K562 (cell line): ENCODE results near the gene TANC1. TPM values are rescaled to one million over a fixed set of nuclear protein-coding genes. Genes with fewer than 3 reads are reported as not detected.

Source experiments
- FIP1L1 ChIP-seq: fragments of 200-400 bp; formaldehyde crosslinking; IDR thresholded peaks from 2 replicates; pipeline ENCODE4 v1.6.1; 2018; ENCODE audit warnings: mild to moderate bottlenecking, low read depth, low read length; ENCODE audit not compliant: poor library complexity, severe bottlenecking
- HMGN3 ChIP-seq: IDR thresholded peaks from 2 replicates; pipeline ENCODE4 v1.6.1; 2011; ENCODE audit warnings: borderline replicate concordance, low read depth, mild to moderate bottlenecking, mixed read lengths, low read length; ENCODE audit not compliant: insufficient read length; ENCODE audit errors: extremely low read depth
- PRDM10 ChIP-seq: fragments of 450-650 bp; IDR thresholded peaks from 2 replicates; pipeline ENCODE4 v1.6.1; 2018; ENCODE audit not compliant: partially characterized antibody
- SMAD3 ChIP-seq: fragments of 450-650 bp; formaldehyde crosslinking; conservative IDR thresholded peaks from 2 replicates; pipeline ENCODE4 v1.4.0; 2020; ENCODE audit warnings: mild to moderate bottlenecking
- ZBTB49 ChIP-seq: sonication (generic); formaldehyde crosslinking; IDR thresholded peaks from 2 replicates; pipeline ENCODE4 v1.8.0; 2022; ENCODE audit warnings: missing genetic modification reagents, mild to moderate bottlenecking, borderline replicate concordance
- polyA plus RNA-seq, 8 experiments: library from polyadenylated mRNA; depleted of rRNA in 4 of 8; stranded (reverse) in 5 of 8; unstranded in 3 of 8; fragments of >200 nt; fragmentation: Nextera tagmentation in 2 of 8; fragmentation: Illumina TruSeq in 1 of 8; extraction: Ambion mirVana in 2 of 8; extraction: Trizol in 1 of 8; gene quantifications; 2 replicates each; pipeline versions ENCODE4 v1.2.1 to v1.2.3, GENCODE V29; 2011 to 2014; ENCODE audit warnings: inconsistent platforms in 1 of 8, missing spikeins in 1 of 8
- total RNA-seq, 7 experiments: library from RNA; depleted of rRNA in 6 of 7; stranded (reverse); fragments of >200 nt in 6 of 7; fragmentation: Illumina TruSeq in 2 of 7; extraction: Trizol in 2 of 7; gene quantifications; 2 replicates each; pipeline versions ENCODE4 v1.2.1 to v1.2.3, GENCODE V29; 2011 to 2021; ENCODE audit warnings: low replicate concordance in 1 of 7
- TF ChIP-seq, protein P1 (sequence below): IDR thresholded peaks from 3 replicates; pipeline ENCODE4 v1.6.1; 2011; ENCODE audit warnings: borderline replicate concordance, mild to moderate bottlenecking, moderate library complexity; ENCODE audit not compliant: insufficient read length; ENCODE audit errors: extremely low read depth
- TF ChIP-seq, protein P2 (sequence below), 2 experiments: fragments of 450-650 bp in 1 of 2; sonication (generic) in 1 of 2; formaldehyde crosslinking in 1 of 2; IDR thresholded peaks; 2 replicates each; pipeline versions ENCODE4 v1.7.1 to v1.9.0; 2016 to 2022; ENCODE audit warnings: inconsistent platforms in 1 of 2, mild to moderate bottlenecking in 1 of 2, missing genetic modification reagents in 1 of 2

TANC1 gene
- total and polyA plus RNA-seq, 9 of the 15 experiments (the other 6 are each of a cell fraction or from before 2014, with no cell fraction given) = under 0.01 to 0.20 (median 0.07) TPM; not detected in 1

DNA sequence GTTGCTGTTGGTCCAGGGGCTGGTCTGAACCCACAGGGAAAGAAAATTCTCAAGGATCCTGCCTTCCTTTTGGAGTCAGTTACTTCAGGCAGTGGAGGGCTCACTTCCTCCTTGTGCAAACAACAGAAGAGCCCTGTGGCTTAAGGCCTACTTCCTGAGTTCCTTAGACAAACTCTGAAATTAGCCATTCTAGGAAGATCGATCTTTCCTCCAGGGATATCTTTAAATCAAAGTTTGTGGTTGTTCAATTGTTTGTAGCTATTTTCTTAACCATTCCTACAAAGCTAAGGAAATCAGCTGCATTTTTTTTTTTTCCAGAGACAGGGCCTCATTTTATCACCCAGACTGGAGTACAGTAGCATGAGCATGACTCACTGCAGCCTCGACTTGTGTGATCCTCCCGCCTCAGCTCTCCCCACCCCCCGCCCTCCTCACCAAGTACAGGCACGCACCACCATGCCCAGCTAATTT lies 156.0 kb downstream of the TANC1 start (continued):
- TF ChIP-seq, protein P1, sequence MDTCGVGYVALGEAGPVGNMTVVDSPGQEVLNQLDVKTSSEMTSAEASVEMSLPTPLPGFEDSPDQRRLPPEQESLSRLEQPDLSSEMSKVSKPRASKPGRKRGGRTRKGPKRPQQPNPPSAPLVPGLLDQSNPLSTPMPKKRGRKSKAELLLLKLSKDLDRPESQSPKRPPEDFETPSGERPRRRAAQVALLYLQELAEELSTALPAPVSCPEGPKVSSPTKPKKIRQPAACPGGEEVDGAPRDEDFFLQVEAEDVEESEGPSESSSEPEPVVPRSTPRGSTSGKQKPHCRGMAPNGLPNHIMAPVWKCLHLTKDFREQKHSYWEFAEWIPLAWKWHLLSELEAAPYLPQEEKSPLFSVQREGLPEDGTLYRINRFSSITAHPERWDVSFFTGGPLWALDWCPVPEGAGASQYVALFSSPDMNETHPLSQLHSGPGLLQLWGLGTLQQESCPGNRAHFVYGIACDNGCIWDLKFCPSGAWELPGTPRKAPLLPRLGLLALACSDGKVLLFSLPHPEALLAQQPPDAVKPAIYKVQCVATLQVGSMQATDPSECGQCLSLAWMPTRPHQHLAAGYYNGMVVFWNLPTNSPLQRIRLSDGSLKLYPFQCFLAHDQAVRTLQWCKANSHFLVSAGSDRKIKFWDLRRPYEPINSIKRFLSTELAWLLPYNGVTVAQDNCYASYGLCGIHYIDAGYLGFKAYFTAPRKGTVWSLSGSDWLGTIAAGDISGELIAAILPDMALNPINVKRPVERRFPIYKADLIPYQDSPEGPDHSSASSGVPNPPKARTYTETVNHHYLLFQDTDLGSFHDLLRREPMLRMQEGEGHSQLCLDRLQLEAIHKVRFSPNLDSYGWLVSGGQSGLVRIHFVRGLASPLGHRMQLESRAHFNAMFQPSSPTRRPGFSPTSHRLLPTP = no peak
- no peak for TF ChIP-seq FIP1L1
- 0 out of 2 replicates have a peak, but pooled peaks have one; percentile 56 for TF ChIP-seq SMAD3 (CRISPR knock-in tag)
- no peak for TF ChIP-seq HMGN3
- peak; percentile 35 for TF ChIP-seq PRDM10
- TF ChIP-seq, protein P2, sequence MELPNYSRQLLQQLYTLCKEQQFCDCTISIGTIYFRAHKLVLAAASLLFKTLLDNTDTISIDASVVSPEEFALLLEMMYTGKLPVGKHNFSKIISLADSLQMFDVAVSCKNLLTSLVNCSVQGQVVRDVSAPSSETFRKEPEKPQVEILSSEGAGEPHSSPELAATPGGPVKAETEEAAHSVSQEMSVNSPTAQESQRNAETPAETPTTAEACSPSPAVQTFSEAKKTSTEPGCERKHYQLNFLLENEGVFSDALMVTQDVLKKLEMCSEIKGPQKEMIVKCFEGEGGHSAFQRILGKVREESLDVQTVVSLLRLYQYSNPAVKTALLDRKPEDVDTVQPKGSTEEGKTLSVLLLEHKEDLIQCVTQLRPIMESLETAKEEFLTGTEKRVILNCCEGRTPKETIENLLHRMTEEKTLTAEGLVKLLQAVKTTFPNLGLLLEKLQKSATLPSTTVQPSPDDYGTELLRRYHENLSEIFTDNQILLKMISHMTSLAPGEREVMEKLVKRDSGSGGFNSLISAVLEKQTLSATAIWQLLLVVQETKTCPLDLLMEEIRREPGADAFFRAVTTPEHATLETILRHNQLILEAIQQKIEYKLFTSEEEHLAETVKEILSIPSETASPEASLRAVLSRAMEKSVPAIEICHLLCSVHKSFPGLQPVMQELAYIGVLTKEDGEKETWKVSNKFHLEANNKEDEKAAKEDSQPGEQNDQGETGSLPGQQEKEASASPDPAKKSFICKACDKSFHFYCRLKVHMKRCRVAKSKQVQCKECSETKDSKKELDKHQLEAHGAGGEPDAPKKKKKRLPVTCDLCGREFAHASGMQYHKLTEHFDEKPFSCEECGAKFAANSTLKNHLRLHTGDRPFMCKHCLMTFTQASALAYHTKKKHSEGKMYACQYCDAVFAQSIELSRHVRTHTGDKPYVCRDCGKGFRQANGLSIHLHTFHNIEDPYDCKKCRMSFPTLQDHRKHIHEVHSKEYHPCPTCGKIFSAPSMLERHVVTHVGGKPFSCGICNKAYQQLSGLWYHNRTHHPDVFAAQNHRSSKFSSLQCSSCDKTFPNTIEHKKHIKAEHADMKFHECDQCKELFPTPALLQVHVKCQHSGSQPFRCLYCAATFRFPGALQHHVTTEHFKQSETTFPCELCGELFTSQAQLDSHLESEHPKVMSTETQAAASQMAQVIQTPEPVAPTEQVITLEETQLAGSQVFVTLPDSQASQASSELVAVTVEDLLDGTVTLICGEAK (IDR thresholded peaks at IDR 0.05) = peak; percentile 48; the same call in 1 of the 2 replicates
- TF ChIP-seq, protein P2 (CRISPR knock-in tag; IDR thresholded peaks at IDR 0.05) = no peak
- TF ChIP-seq ZBTB49 = no peak
